Right atrium auricular region (tissue), 2 donors: ENCODE results near the gene PHOSPHO1. TPM values are rescaled to one million over a fixed set of nuclear protein-coding genes. Genes with fewer than 3 reads are reported as not detected.

Source experiments
- DNase-seq: peaks from one replicate; pipeline ENCODE4 v3.0.0-alpha.2; 2019; ENCODE audit warnings: low spot score
- H3K27ac ChIP-seq, 2 donors: fragments of 200-600 bp; sonication (generic); 1 replicate in 1 of 2; 2 replicates in 1 of 2; pipeline ENCODE4 v1.5.1; 2016 to 2019
- H3K27me3 ChIP-seq, 2 donors: fragments of 200-600 bp; sonication (generic); one replicate each; pipeline versions ENCODE4 v1.5.1 to v1.6.0; 2017 to 2019
- H3K36me3 ChIP-seq: fragments of 200-600 bp; sonication (generic); one replicate; pipeline ENCODE4 v1.5.1; 2016
- H3K4me1 ChIP-seq, 2 donors: fragments of 200-600 bp; sonication (generic); one replicate each; pipeline versions ENCODE4 v1.5.1 to v1.6.0; 2017 to 2019
- H3K4me3 ChIP-seq, 2 donors: fragments of 200-600 bp; sonication (generic); 1 replicate in 1 of 2; 2 replicates in 1 of 2; pipeline ENCODE4 v1.5.1; 2017 to 2019; ENCODE audit warnings: mild to moderate bottlenecking in 1 of 2, moderate library complexity in 1 of 2
- H3K9me3 ChIP-seq, 2 donors: fragments of 200-600 bp; sonication (generic); one replicate each; pipeline ENCODE4 v1.5.1; 2019
- total RNA-seq, 2 donors: library from RNA; depleted of rRNA; stranded (reverse); fragments of >200 nt; gene quantifications; one replicate each; pipeline ENCODE4 v1.1.0, GENCODE V29; 2016
- TF ChIP-seq, protein P1 (sequence below), 2 donors: fragments of 200-600 bp; sonication (generic); IDR thresholded peaks; one replicate each; pipeline ENCODE4 v1.5.1; 2019; ENCODE audit warnings: antibody characterized with exemption in 2 of 2

Gene PHOSPHO1
- total RNA-seq, 2 donors from 2014 or later, result 0.56 to 2.2 TPM

DNA sequence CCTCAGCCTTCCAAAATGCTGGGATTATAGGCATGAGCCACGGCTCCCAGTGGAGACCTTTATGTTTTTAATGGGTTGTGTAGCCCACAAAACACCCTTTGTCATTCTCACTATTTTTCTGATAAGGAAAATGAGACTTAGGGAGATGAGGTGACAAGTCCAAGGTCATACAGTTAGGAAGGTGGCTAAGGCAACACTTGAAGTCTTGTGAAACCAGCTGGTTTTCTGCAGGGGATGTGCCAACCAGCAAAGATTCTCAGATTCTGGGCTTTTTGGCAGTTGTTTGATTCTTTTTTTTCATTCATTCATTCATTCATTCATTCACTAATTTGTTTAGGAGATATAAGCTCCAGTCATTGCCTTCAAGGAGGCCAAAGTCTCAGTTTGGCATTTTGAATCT lies 10.0 kb upstream of the PHOSPHO1 start:
- Histone ChIP-seq H3K27ac (no peak overlapping the region), H3K9me3 (no peaks in the 10 kb centered on the region), H3K27me3 (no peaks in the 10 kb centered on the region), H3K4me1 (no peaks in the 10 kb centered on the region), H3K4me3 (no peak overlapping the region), H3K36me3 (no peaks in the 10 kb centered on the region)
- TF ChIP-seq, protein P1, sequence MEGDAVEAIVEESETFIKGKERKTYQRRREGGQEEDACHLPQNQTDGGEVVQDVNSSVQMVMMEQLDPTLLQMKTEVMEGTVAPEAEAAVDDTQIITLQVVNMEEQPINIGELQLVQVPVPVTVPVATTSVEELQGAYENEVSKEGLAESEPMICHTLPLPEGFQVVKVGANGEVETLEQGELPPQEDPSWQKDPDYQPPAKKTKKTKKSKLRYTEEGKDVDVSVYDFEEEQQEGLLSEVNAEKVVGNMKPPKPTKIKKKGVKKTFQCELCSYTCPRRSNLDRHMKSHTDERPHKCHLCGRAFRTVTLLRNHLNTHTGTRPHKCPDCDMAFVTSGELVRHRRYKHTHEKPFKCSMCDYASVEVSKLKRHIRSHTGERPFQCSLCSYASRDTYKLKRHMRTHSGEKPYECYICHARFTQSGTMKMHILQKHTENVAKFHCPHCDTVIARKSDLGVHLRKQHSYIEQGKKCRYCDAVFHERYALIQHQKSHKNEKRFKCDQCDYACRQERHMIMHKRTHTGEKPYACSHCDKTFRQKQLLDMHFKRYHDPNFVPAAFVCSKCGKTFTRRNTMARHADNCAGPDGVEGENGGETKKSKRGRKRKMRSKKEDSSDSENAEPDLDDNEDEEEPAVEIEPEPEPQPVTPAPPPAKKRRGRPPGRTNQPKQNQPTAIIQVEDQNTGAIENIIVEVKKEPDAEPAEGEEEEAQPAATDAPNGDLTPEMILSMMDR (IDR thresholded peaks at IDR 0.05), result no peak
- DNase-seq, result no peak

DNA sequence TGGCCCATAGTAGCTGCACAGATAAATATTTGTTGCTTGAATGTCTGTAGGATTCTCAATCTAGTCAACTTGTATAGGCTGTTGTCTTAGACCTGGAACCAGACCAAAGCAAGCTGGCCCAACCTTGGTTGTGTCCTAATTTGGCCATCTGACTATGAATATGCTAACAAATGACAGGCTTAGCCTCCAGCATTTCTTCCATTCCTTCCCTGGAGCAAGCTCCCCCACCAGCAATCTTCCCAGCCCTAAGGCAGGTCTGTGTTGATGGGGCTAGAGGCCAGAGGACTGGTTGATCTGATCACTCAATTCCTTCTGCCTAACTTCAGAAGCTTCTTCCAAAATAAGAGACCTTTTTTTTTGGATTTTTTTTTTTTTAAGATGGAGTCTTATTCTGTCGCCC lies 9.4 kb upstream of the PHOSPHO1 start:
- no peak for DNase-seq
- Histone ChIP-seq H3K27ac (no peak overlapping the region), H3K36me3 (no peaks in the 10 kb centered on the region), H3K9me3 (no peaks in the 10 kb centered on the region), H3K4me3 (no peak overlapping the region), H3K27me3 (no peaks in the 10 kb centered on the region), H3K4me1 (no peaks in the 10 kb centered on the region)
- TF ChIP-seq, protein P1 (IDR thresholded peaks at IDR 0.05), result no peak

DNA sequence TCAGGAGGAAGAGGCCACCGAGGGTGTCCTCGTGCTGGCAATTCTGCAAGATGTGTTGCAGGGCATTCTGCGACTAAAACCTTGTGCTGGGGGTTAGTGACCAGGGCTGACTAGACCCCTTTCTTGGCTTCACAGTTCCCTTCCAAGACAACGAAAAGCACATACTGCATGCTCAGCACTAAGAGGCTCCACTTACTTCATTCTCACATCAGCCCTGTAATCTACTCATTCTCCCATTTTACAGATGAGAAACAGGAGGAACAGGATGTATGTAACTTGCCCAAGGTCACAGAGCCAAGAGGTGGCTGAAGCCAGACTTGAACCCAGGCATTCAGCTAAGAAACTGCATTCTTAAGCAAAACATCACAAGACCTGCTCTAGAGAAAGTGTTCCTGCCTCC lies 5.3 kb upstream of the PHOSPHO1 start:
- Histone ChIP-seq H3K27ac (no peak overlapping the region), H3K36me3 (no peaks in the 10 kb centered on the region), H3K27me3 (no peaks in the 10 kb centered on the region), H3K4me3 (no peak overlapping the region), H3K4me1 (peaks cover 0 to 6% of the 10 kb centered on the region in 2 donors), H3K9me3 (no peaks in the 10 kb centered on the region)
- TF ChIP-seq, protein P1 (IDR thresholded peaks at IDR 0.05), result no peak
- no peak for DNase-seq

DNA sequence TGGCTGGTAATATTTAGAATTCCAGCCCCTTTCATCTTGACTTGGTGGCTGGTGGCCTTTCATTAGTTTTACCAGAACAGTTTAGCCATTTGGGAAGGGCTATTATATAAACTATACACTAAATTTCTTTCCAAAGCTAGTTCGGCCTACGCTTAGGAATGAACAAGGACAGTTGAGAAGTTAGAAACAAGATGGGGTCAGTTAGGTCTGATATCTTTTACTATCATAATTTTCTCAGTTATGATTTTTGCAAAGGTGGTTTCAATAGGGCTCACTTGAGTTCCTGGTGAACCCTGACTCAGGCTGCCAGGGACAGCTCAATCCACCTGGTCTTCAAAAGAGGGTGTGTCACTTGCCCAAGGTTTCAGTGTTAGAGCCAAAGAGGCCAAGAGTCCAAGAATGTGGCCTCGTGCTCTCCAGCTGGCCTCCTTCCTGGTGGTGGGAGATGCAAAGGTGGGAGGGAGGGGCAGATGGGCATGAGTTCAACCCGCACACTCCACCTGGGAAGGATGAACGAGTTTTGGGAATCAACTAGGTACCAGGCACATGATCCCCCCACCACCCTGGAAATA lies 4.0 kb upstream of the PHOSPHO1 start:
- TF ChIP-seq, protein P1 (IDR thresholded peaks at IDR 0.05), result no peak

DNA sequence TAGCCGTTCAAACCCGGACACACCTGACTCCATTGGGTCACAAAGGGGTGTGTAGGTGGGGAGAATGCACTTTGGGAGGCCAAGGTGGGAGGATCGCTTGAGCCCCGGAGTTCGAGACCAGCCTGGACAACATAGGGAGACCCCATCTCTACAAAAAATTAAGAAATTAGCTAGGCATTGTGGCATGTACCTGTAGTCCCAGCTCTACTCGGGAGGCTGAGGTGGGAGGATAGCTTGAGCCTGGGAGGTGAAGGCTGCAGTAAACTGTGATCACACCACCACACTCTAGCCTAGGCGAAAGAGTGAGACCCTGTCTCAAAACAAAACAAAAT lies 942 bp upstream of the PHOSPHO1 start:
- no peaks in the 10 kb centered on the region for H3K9me3 ChIP-seq
- no peak overlapping the region for H3K4me3 ChIP-seq
- H3K4me1 ChIP-seq, result peaks cover 0 to 22% of the 10 kb centered on the region in 2 donors
- H3K27me3 ChIP-seq, result no peaks in the 10 kb centered on the region
- no peak overlapping the region for H3K27ac ChIP-seq
- TF ChIP-seq, protein P1 (IDR thresholded peaks at IDR 0.05), result no peak
- no peaks in the 10 kb centered on the region for H3K36me3 ChIP-seq
- no peak for DNase-seq

More for the DNA sequence above, 4.0 kb upstream of the PHOSPHO1 start:
- no peak overlapping the region for H3K4me3 ChIP-seq
- no peaks in the 10 kb centered on the region for H3K27me3 ChIP-seq
- no peaks in the 10 kb centered on the region for H3K36me3 ChIP-seq
- H3K9me3 ChIP-seq, result no peaks in the 10 kb centered on the region
- H3K27ac ChIP-seq, result no peak overlapping the region
- DNase-seq, result no peak
- H3K4me1 ChIP-seq, result peaks cover 0 to 18% of the 10 kb centered on the region in 2 donors
